ENCODE results near the gene MYO16. TPM values are rescaled to one million over a fixed set of nuclear protein-coding genes. Genes with fewer than 3 reads are reported as not detected.

MYO16 gene
- total RNA-seq, 1 experiment from 2014 or later, result 0.19 TPM

- BruUV-seq (replicated peaks), result no TSS peak
- intact Hi-C loops (cut with micrococcal nuclease; ENCODE audit: unreplicated experiment), result loop anchor here (5.0 to 10.0 kb wide), 3 partner anchors 175 to 1147 kb away; no protein-coding TSS in a partner anchor
- CTCF ChIA-PET, result no interaction called here
These were observed 330.6 kb downstream of the MYO16 start for GRCh38 chr13:108960006-108960405.

GRCh38 chr13:108961542-108962125, 332.2 kb downstream of the MYO16 start:
- no peak for DNase-seq
- BruUV-seq (replicated peaks), result no TSS peak
- no peaks in the 10 kb centered on the region for H3K27me3 Mint-ChIP-seq (ENCODE audit: unreplicated experiment)
- TF ChIP-seq CTCF (IDR thresholded peaks at IDR 0.05; ENCODE audit: unreplicated experiment), result peak; percentile 18
- intact Hi-C loops (cut with micrococcal nuclease; ENCODE audit: unreplicated experiment), result loop anchor here (5.0 to 10.0 kb wide), 3 partner anchors 173 to 1146 kb away; no protein-coding TSS in a partner anchor
- no peaks in the 10 kb centered on the region for H3K36me3 Mint-ChIP-seq (ENCODE audit: insufficient read depth, unreplicated experiment)
- CTCF ChIA-PET, result no interaction called here
- H3K4me3 Mint-ChIP-seq (ENCODE audit: low read depth, unreplicated experiment), result no peak overlapping the region
- H3K27ac Mint-ChIP-seq (ENCODE audit: unreplicated experiment), result no peak overlapping the region
- H3K9me3 Mint-ChIP-seq (ENCODE audit: low read depth, unreplicated experiment), result peaks cover 2% of the 10 kb centered on the region
- peaks cover 8% of the 10 kb centered on the region for H3K4me1 Mint-ChIP-seq (ENCODE audit: low read depth, unreplicated experiment)

More at GRCh38 chr13:108960006-108960405, 330.6 kb downstream of the MYO16 start:
- H3K9me3 Mint-ChIP-seq (ENCODE audit: low read depth, unreplicated experiment), result peaks cover 2% of the 10 kb centered on the region
- no peak overlapping the region for H3K27ac Mint-ChIP-seq (ENCODE audit: unreplicated experiment)
- DNase-seq, result no peak
- no peak for TF ChIP-seq CTCF (IDR thresholded peaks at IDR 0.05; ENCODE audit: unreplicated experiment)
- no peaks in the 10 kb centered on the region for H3K27me3 Mint-ChIP-seq (ENCODE audit: unreplicated experiment)
- no peaks in the 10 kb centered on the region for H3K36me3 Mint-ChIP-seq (ENCODE audit: insufficient read depth, unreplicated experiment)
- peaks cover 8% of the 10 kb centered on the region for H3K4me1 Mint-ChIP-seq (ENCODE audit: low read depth, unreplicated experiment)
- no peak overlapping the region for H3K4me3 Mint-ChIP-seq (ENCODE audit: low read depth, unreplicated experiment)

- BruUV-seq (replicated peaks), result no TSS peak
- Mint-ChIP-seq H3K27me3 (ENCODE audit: unreplicated experiment) (no peaks in the 10 kb centered on the region), H3K27ac (ENCODE audit: unreplicated experiment) (no peak overlapping the region), H3K4me1 (ENCODE audit: low read depth, unreplicated experiment) (peaks cover 5% of the 10 kb centered on the region), H3K36me3 (ENCODE audit: insufficient read depth, unreplicated experiment) (no peaks in the 10 kb centered on the region), H3K4me3 (ENCODE audit: low read depth, unreplicated experiment) (no peak overlapping the region), H3K9me3 (ENCODE audit: low read depth, unreplicated experiment) (peaks cover 2% of the 10 kb centered on the region)
- TF ChIP-seq CTCF (IDR thresholded peaks at IDR 0.05; ENCODE audit: unreplicated experiment), result no peak
- no peak for DNase-seq
- intact Hi-C loops (cut with micrococcal nuclease; ENCODE audit: unreplicated experiment), result loop anchor here (5.0 to 10.0 kb wide), 3 partner anchors 172 to 1145 kb away; no protein-coding TSS in a partner anchor
- CTCF ChIA-PET, result no interaction called here
These were observed 333.2 kb downstream of the MYO16 start for GRCh38 chr13:108962654-108963053.

GRCh38 chr13:108963276-108963810, 333.9 kb downstream of the MYO16 start:
- CTCF ChIA-PET, result no interaction called here
- DNase-seq, result no peak
- intact Hi-C loops (cut with micrococcal nuclease; ENCODE audit: unreplicated experiment), result loop anchor here (5.0 to 10.0 kb wide), 3 partner anchors 171 to 1144 kb away; no protein-coding TSS in a partner anchor
- Mint-ChIP-seq H3K9me3 (ENCODE audit: low read depth, unreplicated experiment) (peaks cover 2% of the 10 kb centered on the region), H3K27me3 (ENCODE audit: unreplicated experiment) (no peaks in the 10 kb centered on the region), H3K27ac (ENCODE audit: unreplicated experiment) (no peak overlapping the region), H3K4me3 (ENCODE audit: low read depth, unreplicated experiment) (no peak overlapping the region), H3K4me1 (ENCODE audit: low read depth, unreplicated experiment) (no peaks in the 10 kb centered on the region), H3K36me3 (ENCODE audit: insufficient read depth, unreplicated experiment) (no peaks in the 10 kb centered on the region)
- BruUV-seq (replicated peaks), result no TSS peak
- TF ChIP-seq CTCF (IDR thresholded peaks at IDR 0.05; ENCODE audit: unreplicated experiment), result no peak
